MM.1S (cell line): Measurements from ENCODE around the gene SERPINI1.

Experiments
- CTCF ChIP-seq: fragments of 300-600 bp; sonication (generic); IDR thresholded peaks from 2 replicates; pipeline ENCODE4 v1.5.1; 2016; ENCODE audit warnings: antibody characterized with exemption, low read length, mixed read lengths
- EZH2 ChIP-seq: fragments of 300-600 bp; sonication (generic); optimal IDR thresholded peaks from 2 replicates; pipeline ENCODE3; 2017; ENCODE audit warnings: low read depth, mild to moderate bottlenecking, antibody characterized with exemption, low read length, mixed read lengths

GRCh38 chr3:167862104-167862730 lies 126.7 kb downstream of the SERPINI1 start:
- no peak for TF ChIP-seq CTCF
- no peak for TF ChIP-seq EZH2
